GM18505 (cell line): ENCODE measurements around the gene ENTPD1.
"Not testable (repeated sequence)": the region's sequence is repeated elsewhere in the genome, so short reads cannot be mapped to it uniquely, and the experiment has no call there.

Source experiments
- ATAC-seq: cut with Tn5 transposase; IDR thresholded peaks from one replicate; pipeline ENCODE4 v1.9.1; 2021; ENCODE audit not compliant: unreplicated experiment
- POLR2A ChIP-seq: IDR thresholded peaks from 4 replicates; pipeline ENCODE4 v1.6.1; 2011; ENCODE audit warnings: borderline replicate concordance; ENCODE audit not compliant: insufficient read depth, insufficient read length; ENCODE audit errors: extremely low read depth

The ENTPD1 gene

GRCh38 chr10:95742485-95742884 is 13.5 kb upstream of the ENTPD1 start:
- ATAC-seq, result no peak
- no peak for TF ChIP-seq POLR2A

- ATAC-seq, result no peak
- TF ChIP-seq POLR2A, result no peak
Measured at GRCh38 chr10:95742962-95743535, 12.9 kb upstream of the ENTPD1 start.

- no peak for ATAC-seq
- TF ChIP-seq POLR2A, result peak; percentile 36
Measured at GRCh38 chr10:95745501-95745900, 10.5 kb upstream of the ENTPD1 start.

- no peak for TF ChIP-seq POLR2A
- no peak for ATAC-seq
Measured at GRCh38 chr10:95748349-95748748, 7.6 kb upstream of the ENTPD1 start.

- peak; percentile 43 for ATAC-seq
- no peak for TF ChIP-seq POLR2A
Measured at GRCh38 chr10:95755511-95756004, 405 bp upstream of the ENTPD1 start.

GRCh38 chr10:95756809-95757684 is 1.1 kb downstream of the ENTPD1 start:
- no peak for ATAC-seq
- no peak for TF ChIP-seq POLR2A

GRCh38 chr10:95758351-95759025 is 2.5 kb downstream of the ENTPD1 start:
- TF ChIP-seq POLR2A, result peak; percentile 42
- ATAC-seq, result peak; percentile 37

- no peak for ATAC-seq
- TF ChIP-seq POLR2A, result peak; percentile 39
Measured at GRCh38 chr10:95759233-95759826, 3.4 kb downstream of the ENTPD1 start.

GRCh38 chr10:95761939-95762492 is 6.1 kb downstream of the ENTPD1 start:
- no peak for TF ChIP-seq POLR2A
- ATAC-seq, result no peak

- ATAC-seq, result no peak
- peak; percentile 37 for TF ChIP-seq POLR2A
Measured at GRCh38 chr10:95767884-95768556, 12.1 kb downstream of the ENTPD1 start.

- no peak for ATAC-seq
- TF ChIP-seq POLR2A, result peak; percentile 30
Measured at GRCh38 chr10:95770084-95770720, 14.2 kb downstream of the ENTPD1 start.

GRCh38 chr10:95773454-95773853 is 17.5 kb downstream of the ENTPD1 start:
- ATAC-seq, result not testable (repeated sequence)

GRCh38 chr10:95777638-95778037 is 21.7 kb downstream of the ENTPD1 start:
- ATAC-seq, result not testable (repeated sequence)
